GM12864 (cell line): ENCODE results near the gene ZNF746.

Experiments
- DNase-seq: peaks from one replicate; pipeline ENCODE4 v3.0.0-alpha.2; 2011; ENCODE audit warnings: low read depth
- H3K4me3 ChIP-seq: 2 replicates; pipeline ENCODE4 v1.5.1; 2011; ENCODE audit warnings: mild to moderate bottlenecking, low read depth, low read length, control low read depth
- TF ChIP-seq, protein P1 (sequence below): IDR thresholded peaks from 2 replicates; pipeline ENCODE4 v1.5.1; 2011; ENCODE audit warnings: low read depth, mild to moderate bottlenecking, moderate library complexity, low read length, control low read depth, inconsistent platforms; ENCODE audit errors: missing control alignments

Gene ZNF746

DNA sequence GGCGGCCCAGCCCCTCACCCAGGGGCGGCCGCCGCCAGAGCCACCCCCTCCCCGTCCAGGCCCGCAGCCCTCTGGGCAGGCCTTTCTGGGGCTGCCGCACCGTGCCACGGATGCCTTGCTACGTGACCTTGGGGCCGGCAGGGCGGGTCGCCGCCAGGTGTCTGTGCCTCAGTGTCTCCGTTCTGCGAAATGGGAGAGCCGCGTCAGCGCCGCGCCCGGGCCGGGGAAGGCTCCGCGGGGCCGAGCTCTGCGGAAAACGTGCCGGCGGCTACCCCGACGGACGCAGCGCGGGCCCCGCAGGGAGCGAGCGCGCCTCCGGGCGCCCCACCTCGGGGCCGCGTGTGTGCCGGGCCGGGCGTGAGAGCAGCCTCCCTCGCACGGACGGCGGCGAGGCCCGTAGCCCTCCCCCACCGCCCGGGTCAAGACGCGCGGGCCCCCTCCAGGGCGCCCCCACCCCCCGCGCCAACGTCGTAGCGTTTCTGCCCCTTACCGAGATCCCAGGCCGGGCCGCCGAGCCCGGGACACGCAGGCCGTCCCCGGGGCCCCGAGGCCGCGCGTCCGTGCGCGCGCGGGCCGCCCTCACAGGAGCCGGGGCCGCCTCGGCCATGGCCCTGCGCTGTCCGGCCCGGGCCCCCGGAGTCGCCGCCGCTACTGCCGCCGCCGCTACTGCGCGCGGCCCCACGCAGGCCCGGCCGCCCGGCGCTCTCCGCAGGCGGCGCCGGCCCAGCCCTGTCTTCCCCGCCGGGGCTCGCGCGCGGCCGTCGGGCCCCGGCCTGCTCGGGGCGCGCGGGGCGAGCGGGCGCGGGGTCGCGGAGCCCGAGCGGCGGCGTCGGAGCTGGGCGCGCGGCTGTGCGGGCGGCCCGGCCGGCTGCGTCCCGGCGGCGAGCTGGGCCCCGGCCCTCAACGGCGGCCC is 37.8 kb downstream of the ZNF746 start:
- no peak for DNase-seq
- TF ChIP-seq, protein P1, sequence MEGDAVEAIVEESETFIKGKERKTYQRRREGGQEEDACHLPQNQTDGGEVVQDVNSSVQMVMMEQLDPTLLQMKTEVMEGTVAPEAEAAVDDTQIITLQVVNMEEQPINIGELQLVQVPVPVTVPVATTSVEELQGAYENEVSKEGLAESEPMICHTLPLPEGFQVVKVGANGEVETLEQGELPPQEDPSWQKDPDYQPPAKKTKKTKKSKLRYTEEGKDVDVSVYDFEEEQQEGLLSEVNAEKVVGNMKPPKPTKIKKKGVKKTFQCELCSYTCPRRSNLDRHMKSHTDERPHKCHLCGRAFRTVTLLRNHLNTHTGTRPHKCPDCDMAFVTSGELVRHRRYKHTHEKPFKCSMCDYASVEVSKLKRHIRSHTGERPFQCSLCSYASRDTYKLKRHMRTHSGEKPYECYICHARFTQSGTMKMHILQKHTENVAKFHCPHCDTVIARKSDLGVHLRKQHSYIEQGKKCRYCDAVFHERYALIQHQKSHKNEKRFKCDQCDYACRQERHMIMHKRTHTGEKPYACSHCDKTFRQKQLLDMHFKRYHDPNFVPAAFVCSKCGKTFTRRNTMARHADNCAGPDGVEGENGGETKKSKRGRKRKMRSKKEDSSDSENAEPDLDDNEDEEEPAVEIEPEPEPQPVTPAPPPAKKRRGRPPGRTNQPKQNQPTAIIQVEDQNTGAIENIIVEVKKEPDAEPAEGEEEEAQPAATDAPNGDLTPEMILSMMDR = no peak
- H3K4me3 ChIP-seq = peak overlapping the region; percentile 88

DNA sequence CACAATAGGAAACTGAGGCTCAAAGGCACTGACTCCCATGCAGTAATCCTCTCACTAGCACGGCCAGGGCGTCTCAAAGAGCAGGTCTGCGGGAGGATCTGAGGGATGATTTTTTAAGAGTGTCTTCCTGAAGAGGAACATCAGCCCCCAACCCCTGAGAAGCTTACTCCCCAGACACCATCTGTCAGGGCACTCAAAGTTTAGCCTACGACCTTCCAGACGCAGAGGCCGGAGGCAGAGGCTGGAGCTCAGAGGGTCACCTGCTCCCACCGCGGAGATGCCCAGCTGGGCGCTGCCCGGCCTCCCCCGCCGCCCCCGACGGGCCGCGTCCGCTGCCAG is 38.4 kb downstream of the ZNF746 start:
- TF ChIP-seq, protein P1 = no peak
- H3K4me3 ChIP-seq = peak overlapping the region; percentile 88
- DNase-seq = no peak

DNA sequence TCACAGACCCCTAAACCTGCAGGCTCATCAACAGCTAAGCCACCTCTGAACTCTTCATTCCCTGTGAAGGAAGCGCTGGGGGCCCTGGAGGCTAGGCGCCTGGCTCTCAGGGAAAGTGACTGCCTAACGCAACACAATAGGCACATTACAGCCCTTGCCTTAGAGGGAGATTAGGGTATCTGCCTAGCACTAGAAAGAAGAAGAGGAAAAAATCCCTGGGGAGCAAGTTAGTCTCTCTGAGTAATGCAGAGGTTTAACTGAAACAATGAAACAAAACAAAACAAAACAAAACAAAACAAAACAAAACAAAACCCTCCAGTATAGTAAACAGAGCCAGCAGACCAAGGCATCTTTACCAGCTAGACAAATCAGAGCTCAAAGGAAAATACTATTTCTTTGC is 39.4 kb downstream of the ZNF746 start:
- no peak overlapping the region for H3K4me3 ChIP-seq
- no peak for DNase-seq
- TF ChIP-seq, protein P1 = no peak

DNA sequence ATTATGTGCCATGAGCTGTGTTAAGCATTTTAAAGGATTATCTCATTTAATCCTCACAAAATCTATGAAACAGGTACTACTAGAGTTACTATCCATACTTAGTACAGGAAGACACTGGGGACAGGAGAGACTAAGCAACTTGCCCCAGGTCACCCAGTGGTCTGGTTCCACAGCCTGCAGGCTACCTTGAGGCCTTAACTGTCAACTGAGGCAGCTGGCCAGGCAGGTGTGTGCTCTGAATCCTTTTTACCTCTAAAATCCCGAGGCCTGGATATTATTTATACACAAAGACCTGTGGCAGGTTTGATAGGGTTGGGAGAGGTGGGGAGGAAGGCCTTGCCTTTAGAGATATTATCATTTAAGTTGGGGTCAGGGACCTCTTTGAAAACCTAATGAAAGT is 39.8 kb downstream of the ZNF746 start:
- no peak overlapping the region for H3K4me3 ChIP-seq
- no peak for DNase-seq
- TF ChIP-seq, protein P1 = no peak

DNA sequence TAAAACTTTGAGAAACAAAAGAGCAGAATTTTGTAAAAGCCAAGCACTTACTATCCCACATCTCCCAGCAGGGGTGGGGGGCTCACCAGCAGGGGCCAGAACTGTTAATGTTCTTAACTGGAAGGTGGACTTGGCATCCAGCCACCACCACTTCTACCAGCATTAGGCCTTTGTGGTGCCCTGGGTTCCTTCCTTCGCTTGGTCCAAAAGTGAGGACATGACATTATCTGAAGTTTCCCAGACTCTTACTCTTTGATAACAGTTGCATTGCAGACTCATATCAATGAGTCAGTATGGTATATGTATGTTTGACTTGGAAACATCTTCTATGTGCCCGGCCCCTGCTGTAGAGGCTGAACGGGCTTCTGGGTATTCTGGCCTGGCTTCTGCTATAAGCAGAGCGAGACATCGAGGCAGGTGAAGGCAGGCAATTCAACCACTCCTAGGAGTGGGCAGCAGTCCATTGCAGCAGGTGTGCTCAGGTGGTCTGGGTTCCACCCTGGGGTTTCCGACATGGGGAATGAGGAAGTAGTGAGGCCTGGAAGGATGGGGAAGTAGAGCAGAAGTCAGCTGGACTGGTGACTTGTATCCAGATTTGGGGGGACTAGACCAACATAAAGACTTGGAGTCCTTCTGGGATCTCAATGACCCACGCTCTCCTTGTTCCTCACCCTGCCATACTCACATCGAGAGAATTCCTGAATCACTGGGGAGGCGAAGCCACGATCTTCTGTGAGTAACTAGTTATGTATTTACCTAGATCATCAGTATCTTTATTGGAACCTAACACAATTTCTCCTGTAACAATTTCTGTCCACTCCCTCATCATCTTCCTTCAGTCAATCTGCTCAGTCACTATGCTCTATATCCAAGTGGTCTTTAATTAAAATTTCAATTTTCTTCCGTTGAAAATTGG is 40.8 kb downstream of the ZNF746 start:
- no peak overlapping the region for H3K4me3 ChIP-seq
- TF ChIP-seq, protein P1 = no peak
- no peak for DNase-seq

DNA sequence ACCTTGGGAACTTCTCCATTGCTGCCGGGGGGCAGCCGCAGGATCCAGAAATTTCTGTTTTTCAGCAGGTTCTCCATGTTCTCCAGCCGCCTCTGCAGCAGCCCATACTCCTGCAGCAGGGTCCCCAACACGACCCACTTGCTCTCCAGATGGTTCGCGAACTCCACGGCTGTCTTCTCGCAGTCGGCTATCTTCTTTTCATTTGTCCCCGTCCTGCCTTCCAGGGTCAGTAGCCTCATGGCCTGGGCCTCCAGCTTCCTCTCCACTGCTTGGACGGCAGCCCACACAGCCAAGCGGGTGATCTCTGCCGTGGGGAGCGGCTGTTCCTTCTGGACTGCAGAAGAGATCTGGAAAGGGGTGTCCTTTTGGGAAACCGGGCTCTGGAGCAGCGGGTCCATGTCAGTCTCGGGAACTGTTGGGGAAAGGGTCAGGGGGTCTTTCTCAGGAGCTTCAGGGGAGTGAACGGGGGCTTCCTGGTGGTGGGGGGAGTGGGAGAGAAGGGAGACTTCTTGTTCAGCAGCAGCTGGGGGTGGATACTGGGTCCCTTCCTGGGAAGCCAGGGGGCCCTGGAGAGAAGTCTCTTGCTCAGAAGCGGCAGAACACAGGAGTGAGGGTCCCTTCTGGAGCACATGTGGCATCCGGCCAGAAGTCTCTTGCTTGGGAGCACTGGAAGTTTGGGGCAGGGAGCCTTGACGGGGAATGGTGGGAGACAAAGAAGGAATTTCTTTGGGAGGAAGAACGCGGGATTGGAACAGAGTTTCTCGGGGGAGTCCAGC is 42.2 kb downstream of the ZNF746 start:
- TF ChIP-seq, protein P1 = no peak
- no peak for DNase-seq

More for the DNA sequence above, 42.2 kb downstream of the ZNF746 start:
- H3K4me3 ChIP-seq = no peak overlapping the region
